Activated T-cell treated with anti-CD3 and anti-CD28 coated beads for 4 hours (primary cell): ENCODE measurements around the gene NARF.
"Not testable (repeated sequence)": the region's sequence is repeated elsewhere in the genome, so short reads cannot be mapped to it uniquely, and the experiment has no call there.

Source experiments
- DNase-seq: peaks from one replicate; pipeline ENCODE4 v3.0.0-alpha.2; 2020

Gene NARF

DNA sequence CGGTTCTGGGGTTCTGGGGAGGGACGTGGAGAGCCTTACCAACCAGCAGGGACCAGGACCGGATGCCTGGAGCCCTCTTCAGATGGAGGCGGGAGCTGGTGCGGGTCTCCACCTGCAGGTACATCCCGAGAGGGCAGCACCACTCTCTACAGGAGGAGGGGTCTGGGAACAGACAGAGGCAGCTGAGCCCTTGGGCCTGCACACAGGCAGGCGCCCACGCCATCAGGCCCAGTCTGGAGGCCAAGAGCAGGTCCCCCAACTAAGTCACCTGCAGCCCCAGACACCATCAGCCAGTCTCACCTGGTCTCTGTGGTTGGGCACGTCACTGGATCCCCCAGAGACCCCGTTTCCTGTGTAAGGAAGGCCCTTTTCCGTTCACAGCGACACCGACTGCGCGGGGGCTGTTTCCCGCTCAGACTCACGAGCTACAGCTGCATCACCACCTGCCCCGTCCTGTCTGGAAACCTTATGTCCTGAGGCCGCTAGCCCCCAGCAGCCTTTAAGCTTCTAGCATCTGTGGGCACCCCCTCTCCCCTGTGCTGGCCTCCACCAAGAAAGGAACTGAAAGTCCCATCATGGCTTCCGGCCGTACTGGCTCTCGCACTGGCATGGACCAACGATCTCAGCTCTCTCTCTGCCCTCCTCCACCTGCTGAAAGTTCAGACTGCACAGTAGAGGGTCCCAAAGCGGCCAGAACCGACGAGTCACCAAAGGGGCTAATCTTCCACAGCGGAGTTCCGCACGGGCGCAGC, 9.2 kb upstream of the NARF start:
- peak; percentile 53 for DNase-seq

DNA sequence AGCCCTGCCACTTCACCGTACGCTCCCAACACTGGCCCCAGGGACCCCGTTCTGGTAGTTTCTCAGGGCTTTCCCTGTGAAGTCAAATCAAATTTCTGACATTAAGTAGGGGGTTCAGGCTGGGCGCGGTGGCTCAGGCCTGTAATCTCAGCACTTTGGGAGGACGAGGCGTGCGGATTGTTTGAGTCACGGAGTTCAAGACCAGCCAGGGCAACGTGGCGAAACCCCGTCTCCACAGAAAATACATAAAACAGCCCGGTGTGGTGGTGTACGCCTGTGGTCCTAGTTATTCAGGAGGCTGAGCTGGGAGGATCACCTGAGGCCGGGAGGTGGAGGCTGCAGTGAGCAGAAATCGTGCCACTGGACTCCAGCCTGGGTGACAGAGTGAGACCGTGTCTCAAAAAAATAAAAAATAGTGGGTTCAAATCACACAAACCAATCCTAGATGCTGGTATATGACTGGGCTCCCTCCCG, 8.6 kb upstream of the NARF start:
- DNase-seq, result peak; percentile 24

DNA sequence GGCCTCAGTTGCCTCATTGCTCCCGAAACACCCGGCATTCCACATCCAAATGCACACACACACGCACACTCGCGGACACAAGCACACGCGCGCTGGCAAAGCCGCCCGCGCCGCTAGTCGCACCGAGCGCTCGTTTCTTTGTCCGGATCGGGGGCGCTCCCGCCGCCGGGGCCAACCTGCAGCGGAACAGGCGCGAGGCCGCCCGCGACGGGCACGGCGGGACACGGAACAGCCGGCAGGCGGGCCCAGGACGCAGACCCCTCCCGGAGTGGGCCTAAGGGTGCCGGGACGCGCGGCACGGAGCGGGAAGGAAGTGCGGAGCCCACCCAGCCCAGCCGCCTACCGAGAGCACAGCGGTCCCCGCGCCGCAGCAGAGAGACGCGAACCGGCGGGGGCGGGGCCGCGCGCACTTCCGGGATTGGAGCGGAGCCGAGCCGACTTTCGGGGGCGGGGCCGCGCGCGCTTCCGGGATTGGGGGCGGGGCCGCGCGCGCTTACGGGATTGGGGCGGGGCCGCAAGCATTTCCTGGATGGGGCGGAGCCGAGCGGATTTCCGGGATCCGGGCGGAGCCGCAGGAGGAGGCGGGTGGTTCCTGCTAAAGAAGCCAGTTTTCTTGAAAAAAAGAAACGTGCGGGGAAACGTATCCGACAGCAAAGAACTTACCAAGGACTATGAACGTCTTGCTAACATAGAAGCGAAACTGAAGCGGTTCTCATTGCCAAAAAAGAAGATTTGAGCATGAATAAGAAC, 8.0 kb upstream of the NARF start, which contains the start of gene CYBC1:
TSS of gene CYBC1 (minus strand) at position 396 of the 750 bp plus-strand sequence. CDS start 1,498 bp downstream, outside the sequence.
- DNase-seq, result peak; percentile 93

DNA sequence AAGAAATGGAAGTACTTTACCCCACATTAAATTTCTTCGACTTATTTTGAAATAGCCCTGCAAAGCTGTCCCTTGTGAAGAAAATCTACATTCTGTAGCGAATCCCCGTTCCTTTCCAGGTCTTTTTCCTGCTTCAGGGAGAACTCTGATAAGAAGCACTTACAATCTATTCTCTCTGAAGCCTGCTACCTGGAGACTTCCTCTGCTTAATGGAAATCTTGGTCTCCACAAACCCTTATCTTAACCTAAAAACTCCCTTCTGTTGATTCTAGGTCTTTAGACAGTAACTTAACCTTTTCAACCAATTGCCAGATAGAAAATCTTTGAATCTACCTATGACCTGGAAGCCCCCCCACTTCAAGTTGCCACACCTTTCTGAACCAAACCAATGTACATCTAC, 6.4 kb upstream of the NARF start:
- DNase-seq, result no peak

DNA sequence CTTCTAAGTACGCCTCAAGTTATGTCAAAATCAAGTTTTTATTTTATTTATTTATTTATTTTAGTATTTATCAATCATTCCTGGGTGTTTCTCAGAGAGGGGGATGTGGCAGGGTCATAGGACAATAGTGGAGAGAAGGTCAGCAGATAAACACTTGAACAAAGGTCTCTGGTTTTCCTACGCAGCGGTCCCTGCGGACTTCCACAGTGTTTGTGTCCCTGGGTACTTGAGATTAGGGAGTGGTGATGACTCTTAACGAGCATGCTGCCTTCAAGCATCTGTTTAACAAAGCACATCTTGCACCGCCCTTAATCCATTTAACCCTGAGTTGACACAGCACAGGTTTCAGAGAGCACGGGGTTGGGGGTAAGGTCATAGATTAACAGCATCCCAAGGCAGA, 5.4 kb upstream of the NARF start:
- not testable (repeated sequence) for DNase-seq

DNA sequence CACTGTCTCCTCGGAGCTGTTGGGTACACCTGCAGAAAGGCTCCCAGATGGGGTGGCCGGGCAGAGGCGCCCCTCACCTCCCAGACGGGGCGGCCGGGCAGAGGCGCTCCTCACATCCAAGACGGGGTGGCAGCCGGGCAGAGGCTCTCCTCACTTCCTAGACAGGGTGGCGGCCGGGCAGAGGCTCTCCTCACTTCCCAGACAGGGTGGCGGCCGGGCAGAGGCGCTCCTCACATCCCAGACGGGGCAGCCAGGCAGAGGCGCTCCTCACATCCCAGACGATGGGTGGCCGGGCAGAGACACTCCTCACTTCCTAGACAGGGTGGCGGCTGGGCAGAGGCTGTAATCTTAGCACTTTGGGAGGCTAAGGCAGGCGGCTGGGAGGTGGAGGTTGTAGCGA, 4.8 kb upstream of the NARF start:
- DNase-seq, result not testable (repeated sequence)

DNA sequence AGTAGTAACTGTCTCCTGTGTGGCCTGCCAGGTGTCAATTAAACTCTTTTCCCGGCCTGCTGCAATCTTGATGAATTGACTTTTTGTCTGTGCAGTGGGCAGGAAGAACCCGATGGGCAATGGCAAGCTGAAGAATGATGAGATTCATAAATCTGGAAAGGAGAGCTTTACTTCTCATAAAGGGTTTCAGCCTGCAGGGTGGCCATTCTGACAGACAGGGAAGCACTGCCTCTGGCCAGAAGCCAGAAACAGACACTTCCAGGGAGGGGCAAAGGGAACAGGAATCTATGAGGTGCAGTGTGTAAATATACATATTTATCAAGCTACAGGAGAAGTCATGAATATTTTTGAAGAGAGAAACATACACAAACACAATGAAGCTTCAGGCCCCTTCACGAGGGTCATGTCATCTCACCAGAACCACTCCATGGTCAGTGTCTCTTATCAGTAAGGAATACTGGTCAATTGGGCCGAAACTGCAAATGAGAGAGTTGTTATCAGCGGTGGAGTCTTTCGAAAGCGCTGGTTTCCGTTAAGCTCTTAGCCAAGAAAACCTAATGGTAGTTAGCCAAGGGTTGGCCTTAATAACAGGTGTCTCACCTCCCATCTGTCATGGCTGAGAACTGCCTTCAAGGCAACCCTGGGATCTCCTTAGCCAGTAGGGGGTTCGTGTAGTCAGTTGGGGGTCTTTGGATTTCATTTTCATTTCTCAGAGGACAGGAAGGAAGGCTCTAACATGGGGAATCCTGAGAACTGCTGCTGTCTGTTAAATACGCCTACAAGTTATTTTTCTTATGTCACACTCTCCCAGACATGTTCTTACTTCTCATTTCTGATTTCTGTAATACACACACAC, 1.2 kb upstream of the NARF start:
- no peak for DNase-seq

DNA sequence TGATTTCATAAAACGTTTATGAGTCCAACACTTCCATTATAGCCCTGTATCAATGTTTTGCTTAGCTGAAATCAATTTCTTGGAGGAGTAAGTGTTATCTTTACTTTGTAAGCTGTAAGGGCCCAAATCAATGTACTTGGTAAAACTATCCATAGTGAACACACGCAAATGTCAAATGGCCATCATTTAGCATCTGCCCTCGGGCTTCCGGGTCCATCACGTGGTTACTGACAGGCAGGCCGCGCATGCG, 687 bp upstream of the NARF start:
- DNase-seq, result no peak

DNA sequence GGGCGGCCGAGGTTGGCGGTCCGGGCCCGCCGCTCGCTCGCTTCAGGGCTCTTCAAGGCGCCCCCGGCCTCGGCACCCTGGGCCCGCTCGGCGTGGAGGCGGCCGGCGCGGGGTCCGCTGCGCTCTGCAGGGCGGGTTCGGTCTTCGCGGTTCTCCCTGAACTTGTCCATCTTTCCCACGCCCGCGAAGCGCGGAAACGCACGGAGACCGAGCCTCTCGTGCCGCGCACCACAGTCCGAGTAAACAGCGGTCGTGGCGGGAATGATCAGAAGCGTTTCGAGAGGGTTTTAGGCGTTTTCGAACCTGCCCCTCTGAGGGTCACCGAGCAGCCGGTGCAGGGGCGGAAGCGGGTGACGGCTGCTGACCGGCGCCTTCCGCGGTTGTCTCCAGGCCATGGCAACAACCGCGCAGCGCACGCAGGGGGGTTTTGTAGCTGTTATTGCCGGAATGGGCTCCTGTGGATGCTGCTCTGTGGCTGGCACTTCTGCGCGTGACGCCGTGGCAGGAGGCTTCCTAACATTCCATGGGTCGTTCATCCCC, 414 bp downstream of the NARF start:
- DNase-seq, result no peak

DNA sequence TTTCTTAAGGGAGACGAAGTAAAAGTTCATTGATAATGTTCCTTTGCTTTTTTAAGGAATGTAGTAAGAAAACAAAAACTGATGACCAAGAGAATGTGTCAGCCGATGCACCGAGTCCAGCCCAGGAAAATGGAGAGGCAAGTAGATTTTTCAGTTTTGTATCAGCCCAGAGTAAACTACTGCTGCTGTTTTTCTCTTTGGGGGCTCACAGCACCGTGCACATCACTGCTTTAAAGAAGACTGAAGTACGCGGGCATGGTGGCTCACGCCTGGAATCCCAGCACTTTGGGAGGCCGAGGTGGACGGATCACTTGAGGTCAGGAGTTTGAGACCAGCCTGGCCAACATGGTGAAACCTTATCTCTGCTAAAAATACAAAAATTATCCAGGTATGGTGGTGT, 1.4 kb downstream of the NARF start:
- not testable (repeated sequence) for DNase-seq

DNA sequence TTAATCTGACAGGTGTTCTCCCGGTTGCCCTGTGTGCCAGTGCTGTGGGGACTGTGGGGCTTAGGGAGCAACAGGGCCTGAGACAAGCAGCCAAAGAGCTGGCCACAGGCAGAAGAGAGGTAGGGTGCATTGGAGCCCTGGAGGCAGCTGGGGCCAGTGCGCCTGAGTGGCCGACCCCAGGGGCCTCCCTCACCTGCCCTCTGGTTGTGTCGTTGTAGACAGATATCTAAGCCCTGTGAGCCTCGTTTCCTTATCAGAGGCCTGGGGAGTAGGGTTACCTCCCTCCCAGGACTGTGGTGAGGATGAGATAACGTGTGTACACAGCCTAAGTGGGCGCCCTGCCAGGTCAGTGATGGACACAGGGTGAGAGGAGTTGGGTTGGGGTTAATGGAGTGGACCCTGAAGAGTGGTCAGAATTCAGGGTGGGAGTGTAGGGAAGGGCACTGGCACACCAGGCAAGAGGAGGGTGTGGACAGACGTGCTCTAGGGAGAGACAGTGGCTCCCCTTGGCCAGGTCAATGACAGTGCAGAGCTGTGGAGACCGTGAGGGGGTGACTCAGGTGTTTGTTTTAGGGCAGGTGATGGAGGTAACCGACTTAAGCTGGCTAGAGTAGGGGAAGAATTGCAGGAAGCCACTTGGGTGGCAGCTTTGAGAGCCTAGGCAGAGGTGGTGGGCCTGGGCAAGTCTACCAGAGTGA, 3.4 kb downstream of the NARF start:
- DNase-seq, result no peak

DNA sequence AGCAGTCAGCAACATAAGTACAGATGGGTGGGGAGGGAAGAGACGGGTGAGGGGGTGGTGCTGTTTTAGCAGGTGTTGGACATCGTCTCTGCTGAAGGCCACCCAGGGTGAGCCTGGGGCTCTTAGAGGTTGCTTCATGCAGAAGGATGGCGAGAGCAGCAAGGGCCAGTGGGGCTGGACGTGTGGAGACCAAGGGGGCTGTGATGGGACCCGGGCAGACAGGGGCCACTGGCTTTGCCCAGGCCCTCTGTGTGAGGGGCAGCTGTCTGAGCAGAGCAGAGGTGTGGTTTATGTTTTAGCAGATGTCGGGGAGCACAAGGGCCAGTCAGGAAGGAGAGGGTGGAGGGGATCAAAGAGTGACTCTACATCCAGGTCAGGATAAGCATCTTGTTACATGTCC, 4.8 kb downstream of the NARF start:
- no peak for DNase-seq

DNA sequence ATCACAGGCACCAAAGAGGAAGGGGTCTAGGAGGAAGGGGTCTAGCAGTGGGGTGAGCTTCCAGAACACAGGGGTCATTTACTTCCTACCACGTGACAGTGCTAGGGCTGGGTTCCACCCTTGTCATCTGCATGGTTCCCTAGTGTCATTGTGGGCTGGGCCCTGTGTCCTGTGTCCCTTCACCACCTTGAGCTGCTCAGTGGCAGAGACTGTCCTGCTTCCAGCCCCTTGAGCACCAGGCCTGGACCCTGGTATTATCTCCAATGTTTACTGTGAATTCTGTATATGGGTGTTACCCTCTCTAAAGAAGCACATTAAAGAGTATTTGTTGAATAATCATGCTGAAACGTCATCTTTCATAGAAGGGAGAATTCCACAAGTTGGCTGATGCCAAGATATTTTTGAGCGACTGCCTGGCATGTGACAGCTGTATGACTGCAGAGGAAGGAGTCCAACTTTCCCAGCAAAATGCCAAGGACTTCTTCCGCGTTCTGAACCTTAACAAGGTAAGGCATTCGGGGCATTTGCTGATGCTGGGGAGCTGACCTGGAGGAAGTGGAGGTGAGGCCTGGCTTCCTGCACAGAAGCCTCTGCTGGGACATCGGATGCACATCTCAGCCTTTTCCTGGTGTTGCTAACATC, 5.5 kb downstream of the NARF start:
- DNase-seq, result no peak

DNA sequence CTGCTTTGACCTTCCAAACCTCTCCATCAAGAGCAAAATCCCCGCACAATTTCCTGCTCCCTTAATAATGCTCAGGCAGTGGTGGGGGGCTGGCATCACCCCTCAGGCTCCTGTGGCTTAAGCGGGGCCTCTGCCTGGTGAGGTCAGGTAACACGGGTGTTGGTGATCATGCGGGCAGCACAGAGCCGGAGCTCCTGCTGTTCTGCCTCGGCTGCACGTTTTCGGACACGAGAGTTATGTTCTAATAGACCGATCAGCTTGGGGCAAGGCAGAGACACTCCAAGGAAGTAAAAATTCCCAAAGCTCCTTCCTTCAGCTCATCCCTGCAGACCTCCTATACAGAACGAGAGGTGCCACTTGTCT, 6.0 kb downstream of the NARF start:
- no peak for DNase-seq

DNA sequence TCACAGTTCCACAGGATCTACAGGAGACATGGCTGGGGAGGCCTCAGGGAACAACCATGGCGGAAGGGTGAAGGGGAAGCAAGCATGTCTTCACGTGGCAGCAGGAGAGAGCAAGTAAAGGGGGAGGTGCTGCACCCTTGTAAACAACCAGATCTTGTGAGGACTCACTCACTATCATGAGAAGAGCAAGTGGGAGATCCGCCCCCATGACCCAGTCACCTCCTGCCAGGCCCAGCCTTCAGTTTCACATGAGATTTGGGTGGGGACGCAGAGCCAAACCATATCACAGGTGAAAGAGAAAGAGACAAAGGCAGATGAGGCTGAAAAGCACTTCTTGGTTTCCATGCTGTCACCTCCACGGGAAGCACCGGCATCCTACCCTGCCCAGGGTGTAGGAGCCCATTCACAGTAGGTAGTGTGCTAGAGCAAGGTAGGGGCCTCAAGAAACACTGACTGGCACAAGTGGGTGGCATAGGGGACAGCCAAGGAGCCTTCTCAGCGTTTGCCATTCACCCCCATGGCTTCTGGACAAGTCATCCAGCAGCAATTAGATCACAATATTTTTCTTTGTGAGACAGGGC, 6.6 kb downstream of the NARF start:
- DNase-seq, result no peak

DNA sequence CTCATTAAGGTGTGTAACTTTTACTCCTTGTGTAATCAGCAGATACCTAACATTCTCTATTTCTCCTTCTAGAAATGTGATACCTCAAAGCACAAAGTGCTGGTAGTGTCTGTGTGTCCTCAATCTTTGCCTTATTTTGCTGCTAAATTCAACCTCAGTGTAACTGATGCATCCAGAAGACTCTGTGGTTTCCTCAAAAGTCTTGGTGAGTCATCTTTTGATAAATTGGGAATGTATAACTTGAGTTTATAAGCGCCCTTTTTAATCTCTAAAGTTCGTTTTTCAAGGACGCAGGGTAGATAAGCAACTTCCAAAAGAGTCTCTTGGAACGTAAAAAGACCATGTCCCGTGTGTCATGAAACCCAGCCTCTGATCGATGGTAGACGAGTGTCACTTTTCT, 10.2 kb downstream of the NARF start:
- no peak for DNase-seq

DNA sequence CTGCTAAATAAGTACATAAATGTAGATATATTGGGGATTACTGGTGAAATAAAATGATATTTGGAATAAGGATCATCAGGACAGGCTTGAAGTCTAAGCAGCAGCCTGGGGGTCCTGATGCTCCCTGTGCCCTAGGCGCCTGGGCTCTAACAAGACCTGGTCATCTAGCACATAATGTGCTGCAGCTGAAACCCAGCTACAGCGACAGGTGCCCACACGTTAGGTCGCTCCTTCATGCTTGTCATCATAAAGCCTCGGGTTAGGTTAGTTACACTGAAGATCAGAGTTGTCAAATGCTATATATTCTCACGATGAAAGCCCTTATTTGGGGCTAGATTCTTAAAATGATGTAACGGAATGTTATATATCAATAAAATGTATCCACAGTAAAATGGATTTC, 11.5 kb downstream of the NARF start:
- no peak for DNase-seq

DNA sequence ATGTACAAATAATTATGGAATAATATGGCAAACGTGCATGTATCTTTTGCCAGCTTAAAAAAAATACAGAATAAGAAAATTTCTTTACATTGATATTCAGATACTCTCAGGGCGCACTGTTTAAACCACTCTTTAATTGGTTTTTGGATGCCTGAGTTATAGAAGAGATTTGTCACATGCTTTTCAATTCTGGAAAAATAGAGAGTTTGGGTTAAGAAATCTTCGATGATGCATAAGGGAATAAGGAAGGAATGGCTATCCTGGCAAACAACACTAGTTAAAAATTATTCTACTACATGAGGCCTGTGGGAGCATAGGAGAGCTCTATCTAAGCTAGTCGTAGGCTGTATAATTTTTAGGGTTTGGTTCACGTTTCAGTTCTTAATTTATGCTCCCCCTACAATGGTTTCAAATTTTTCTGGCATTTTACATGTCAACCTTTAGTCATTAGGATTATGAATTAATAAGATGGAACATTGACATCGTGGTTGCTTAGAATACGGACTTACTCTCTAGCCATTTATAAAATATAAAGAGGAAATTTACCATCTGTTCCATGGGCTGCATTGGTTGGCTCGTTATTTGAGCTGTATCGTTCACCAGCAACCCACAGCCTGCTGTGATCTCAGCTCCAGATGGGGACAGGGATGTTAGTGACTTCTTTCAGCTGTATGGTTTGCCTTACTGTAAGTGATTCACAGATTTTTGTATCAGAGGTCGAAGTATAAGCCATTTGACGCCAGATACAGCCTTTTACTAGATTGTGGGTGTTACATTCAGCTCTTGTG, 15.9 kb downstream of the NARF start:
- no peak for DNase-seq

DNA sequence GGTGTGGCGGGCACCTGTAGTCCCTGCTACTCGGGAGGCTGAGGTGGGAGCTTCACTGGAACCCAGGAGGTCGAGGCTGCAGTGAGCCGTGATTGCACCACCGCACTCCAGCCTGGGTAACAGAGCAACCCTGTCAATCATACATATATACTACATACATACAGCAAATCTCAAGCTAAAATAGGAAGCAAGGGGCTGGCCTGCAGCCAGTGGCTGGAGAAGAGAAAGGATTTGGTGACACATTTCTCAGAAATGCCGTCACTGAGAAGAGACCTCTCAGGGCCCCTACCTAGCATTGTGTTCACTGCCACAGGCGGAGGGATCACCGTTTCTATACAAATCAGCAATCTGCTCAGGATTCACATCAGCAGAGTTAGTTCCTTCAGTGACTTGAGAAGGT, 16.9 kb downstream of the NARF start:
- no peak for DNase-seq

DNA sequence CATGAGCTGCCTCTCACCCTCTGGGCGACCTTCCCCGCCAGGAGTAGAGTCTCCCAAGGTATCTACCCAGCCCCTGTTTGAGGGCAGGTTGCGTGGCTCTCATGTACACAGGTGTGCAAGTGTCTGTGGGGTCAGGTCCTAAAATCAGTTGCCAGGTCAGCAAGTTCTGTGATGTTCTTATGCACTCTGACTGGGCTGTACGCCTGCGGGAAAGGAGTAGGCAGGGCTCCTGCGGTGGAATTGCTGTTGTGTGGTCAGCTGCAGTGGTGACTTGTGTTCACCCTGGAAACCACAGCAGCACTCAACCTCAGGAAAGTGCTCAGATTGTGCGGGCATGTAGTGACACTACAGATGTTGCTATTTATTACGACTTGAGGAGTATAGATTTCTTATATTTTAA, 19.4 kb downstream of the NARF start:
- DNase-seq, result no peak

DNA sequence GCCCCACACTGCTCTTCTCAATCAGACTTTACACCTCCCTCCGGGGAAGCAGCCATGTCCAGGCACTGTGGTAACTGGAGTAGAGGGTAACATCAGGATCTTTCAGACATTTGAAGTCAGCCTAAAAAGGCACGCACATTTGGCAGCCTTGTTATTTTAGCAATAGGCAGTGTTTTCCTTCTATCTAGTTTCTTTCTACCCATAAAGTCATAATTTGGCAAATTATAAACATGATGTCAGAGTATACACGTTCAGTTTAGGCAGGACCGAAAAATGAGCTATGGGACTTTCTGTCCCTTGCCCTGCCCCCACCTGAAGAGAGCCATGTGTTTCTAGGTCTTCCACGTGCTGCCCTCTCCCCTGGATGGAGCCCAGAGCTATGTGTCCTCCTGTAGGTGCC, 21.1 kb downstream of the NARF start:
- no peak for DNase-seq
